Measurements from ENCODE around the gene ATG4D. TPM values are rescaled to one million over a fixed set of nuclear protein-coding genes. Genes with fewer than 3 reads are reported as not detected.

The ATG4D gene
- polyA plus RNA-seq, 3 donors: 27.3 to 33.3 (median 29.8) TPM

Other genes with a start within 250 kb of the ATG4D start
- gene ZGLP1, start 234.1 kb upstream of the ATG4D start, polyA plus RNA-seq (ENCODE audit: insufficient read length in 3 of 3): 1 to 10 TPM; 2.9 to 3.9 (median 3.4) TPM
- 10 to 100 TPM; 15.4 to 19.3 (median 18.0) TPM for gene FDX2, start 227.9 kb upstream of the ATG4D start, polyA plus RNA-seq (ENCODE audit: insufficient read length in 3 of 3)
- 10 to 100 TPM; 17.9 to 22.8 (median 22.6) TPM for gene RAVER1, start 210.4 kb upstream of the ATG4D start, polyA plus RNA-seq (ENCODE audit: insufficient read length in 3 of 3)
- gene ICAM3, start 204.3 kb upstream of the ATG4D start, polyA plus RNA-seq (ENCODE audit: insufficient read length in 3 of 3): 10 to 100 TPM in 1 of 3 donors, 1 to 10 TPM in 2; 7.4 to 10.7 (median 8.4) TPM
- 100 to 1,000 TPM in 1 of 3 donors, 10 to 100 TPM in 2; 96.7 to 100 (median 97.5) TPM for gene TYK2, start 163.3 kb upstream of the ATG4D start, polyA plus RNA-seq (ENCODE audit: insufficient read length in 3 of 3)
- gene CDC37, start 140.4 kb upstream of the ATG4D start, polyA plus RNA-seq (ENCODE audit: insufficient read length in 3 of 3): 100 to 1,000 TPM; 141 to 150 (median 144) TPM
- gene PDE4A, start 123.4 kb upstream of the ATG4D start, polyA plus RNA-seq (ENCODE audit: insufficient read length in 3 of 3): 1 to 10 TPM; 1.7 to 2.8 (median 2.1) TPM
- 10 to 100 TPM; 84.6 to 89.6 (median 89.1) TPM for gene KEAP1, start 40.5 kb upstream of the ATG4D start, polyA plus RNA-seq (ENCODE audit: insufficient read length in 3 of 3)
- gene S1PR5, start 26.5 kb upstream of the ATG4D start, polyA plus RNA-seq (ENCODE audit: insufficient read length in 3 of 3): 1 to 10 TPM; 1.3 to 1.7 (median 1.5) TPM
- gene KRI1, start 22.1 kb downstream of the ATG4D start, polyA plus RNA-seq (ENCODE audit: insufficient read length in 3 of 3): 10 to 100 TPM; 28.7 to 38.8 (median 37.1) TPM
- gene CDKN2D, start 25.1 kb downstream of the ATG4D start, polyA plus RNA-seq (ENCODE audit: insufficient read length in 3 of 3): 10 to 100 TPM; 10.8 to 11.9 (median 10.9) TPM
- 10 to 100 TPM; 41.8 to 51.5 (median 41.9) TPM for gene AP1M2, start 43.4 kb downstream of the ATG4D start, polyA plus RNA-seq (ENCODE audit: insufficient read length in 3 of 3)
- 100 to 1,000 TPM; 191 to 213 (median 201) TPM for gene SLC44A2, start 81.6 kb downstream of the ATG4D start, polyA plus RNA-seq (ENCODE audit: insufficient read length in 3 of 3)
- gene ILF3, start 110.4 kb downstream of the ATG4D start, polyA plus RNA-seq (ENCODE audit: insufficient read length in 3 of 3): 100 to 1,000 TPM; 238 to 254 (median 244) TPM
- 10 to 100 TPM; 36.5 to 43.7 (median 40.5) TPM for gene QTRT1, start 157.5 kb downstream of the ATG4D start, polyA plus RNA-seq (ENCODE audit: insufficient read length in 3 of 3)
- 100 to 1,000 TPM; 119 to 129 (median 126) TPM for gene DNM2, start 174.2 kb downstream of the ATG4D start, polyA plus RNA-seq (ENCODE audit: insufficient read length in 3 of 3)

Measured in right renal cortex interstitium (tissue), 3 donors.